WI38 (cell line): Measurements from ENCODE around the gene FGFR3.

Experiments used
- H3K4me3 ChIP-seq: 2 replicates; pipeline ENCODE4 v1.5.1; 2011; ENCODE audit warnings: low read depth, mild to moderate bottlenecking, control low read depth, low read length
- TF ChIP-seq, protein P1 (sequence below): IDR thresholded peaks from 2 replicates; pipeline ENCODE4 v1.5.1; 2012; ENCODE audit warnings: low read depth, mild to moderate bottlenecking, control low read depth, low read length

FGFR3 gene

DNA sequence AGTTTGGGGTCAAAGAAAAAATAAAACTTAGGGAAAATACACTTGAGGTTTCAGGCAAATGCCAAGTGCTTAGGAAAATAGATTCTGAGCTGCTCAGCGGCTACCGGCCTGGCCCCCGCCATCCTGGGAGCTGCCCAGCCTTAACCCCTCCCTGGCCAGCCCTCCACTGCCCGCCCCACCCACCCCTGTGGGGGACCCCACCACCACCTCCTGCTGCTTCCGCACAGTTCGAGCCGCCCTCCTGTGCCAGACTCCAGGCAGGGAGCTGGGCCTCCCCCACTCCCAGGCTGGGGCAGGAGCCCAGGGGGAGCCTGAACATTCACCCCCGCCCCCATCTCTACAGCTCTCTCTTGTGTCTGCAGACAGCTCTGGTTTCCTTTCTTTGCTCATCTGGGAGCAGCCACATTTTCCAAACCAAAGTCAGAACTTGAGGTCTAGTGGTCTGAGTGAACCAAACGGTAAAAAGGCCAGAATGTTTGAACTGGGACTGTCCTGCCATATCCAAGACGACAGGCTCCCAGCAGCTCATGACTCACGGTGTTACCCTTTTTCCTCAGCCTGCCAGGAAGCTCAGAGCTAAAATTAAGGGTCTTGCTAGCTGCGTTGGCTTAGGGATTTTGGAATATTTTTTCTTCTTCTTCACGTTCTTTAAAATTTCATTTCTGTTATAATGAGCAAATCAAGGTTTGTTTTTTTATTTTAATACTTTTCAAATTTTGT lies 4.7 kb upstream of the FGFR3 start:
- no peak overlapping the region for H3K4me3 ChIP-seq
- TF ChIP-seq, protein P1, sequence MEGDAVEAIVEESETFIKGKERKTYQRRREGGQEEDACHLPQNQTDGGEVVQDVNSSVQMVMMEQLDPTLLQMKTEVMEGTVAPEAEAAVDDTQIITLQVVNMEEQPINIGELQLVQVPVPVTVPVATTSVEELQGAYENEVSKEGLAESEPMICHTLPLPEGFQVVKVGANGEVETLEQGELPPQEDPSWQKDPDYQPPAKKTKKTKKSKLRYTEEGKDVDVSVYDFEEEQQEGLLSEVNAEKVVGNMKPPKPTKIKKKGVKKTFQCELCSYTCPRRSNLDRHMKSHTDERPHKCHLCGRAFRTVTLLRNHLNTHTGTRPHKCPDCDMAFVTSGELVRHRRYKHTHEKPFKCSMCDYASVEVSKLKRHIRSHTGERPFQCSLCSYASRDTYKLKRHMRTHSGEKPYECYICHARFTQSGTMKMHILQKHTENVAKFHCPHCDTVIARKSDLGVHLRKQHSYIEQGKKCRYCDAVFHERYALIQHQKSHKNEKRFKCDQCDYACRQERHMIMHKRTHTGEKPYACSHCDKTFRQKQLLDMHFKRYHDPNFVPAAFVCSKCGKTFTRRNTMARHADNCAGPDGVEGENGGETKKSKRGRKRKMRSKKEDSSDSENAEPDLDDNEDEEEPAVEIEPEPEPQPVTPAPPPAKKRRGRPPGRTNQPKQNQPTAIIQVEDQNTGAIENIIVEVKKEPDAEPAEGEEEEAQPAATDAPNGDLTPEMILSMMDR, result no peak

DNA sequence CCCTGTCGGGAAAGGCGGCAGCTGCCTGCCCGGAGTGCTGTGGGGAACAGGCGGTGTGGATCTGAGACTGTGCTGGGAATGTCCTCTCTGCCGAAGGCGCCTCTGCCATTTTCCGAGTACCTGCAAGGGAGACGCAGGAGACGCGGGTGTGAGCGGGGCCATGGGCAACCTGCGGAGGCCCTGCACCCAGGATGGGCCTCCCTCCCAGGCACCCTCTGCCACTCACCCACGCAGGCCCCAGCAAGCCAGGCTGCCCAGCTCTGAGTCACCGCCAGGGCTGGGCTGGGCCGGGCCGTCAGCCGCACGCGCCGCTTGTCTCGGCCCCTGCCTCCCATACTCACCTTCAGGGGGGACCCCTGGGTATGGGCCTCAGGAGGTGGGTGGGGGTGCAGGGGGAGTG lies 3.5 kb upstream of the FGFR3 start:
- TF ChIP-seq, protein P1, result no peak
- H3K4me3 ChIP-seq, result no peak overlapping the region

DNA sequence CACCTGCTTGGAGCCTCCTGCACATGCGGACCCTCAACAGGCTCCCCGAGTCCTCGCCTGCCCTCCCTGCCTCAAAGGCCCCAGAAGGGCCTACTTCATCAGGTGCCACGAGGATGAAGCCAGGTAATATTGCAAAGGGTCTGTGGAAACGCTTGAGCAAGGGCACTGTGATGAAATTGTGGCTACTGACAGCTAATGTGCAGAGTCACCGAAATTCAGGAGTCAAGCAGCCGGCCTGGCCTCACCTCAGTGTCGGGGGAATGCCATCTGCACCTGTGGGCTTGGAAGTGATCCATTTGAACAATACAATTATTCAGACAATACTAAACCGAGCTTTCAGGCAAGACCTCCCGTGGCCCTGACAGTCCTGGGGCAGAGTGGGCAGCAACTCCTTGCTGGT lies 3.1 kb upstream of the FGFR3 start:
- TF ChIP-seq, protein P1, result no peak
- H3K4me3 ChIP-seq, result no peak overlapping the region

DNA sequence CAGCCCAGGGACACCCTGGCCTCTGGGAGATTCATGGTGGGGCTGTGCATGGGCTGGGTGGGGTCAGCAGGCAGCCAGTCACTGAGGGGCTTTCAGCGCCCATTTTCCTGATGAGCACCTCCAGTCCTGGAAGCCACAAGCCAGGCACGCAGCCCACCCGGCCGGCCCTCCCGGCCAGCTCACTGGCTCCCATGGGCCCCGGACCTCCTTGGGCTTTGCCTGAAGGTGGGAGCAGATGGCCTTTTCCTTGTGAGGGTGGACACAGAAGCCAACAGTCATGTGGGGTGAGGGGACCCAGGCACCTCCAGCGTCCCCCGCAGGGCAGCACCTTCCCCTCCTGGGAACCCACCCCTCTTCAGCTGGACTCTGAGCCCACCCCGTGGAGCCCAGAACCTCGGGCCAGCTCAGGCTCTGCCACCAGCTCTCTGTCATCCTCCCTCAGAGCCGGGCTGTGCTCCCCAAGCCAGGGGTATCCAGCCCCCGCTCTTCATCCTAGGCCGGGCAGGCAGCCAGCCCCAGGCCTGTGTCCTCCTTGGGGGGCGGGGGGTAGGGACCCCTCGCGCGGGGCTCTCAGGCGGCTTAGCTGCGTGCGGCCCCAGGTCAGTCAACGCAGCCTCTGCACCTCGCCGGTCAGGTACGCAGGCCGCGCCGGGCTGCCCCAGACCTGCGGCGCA lies 798 bp upstream of the FGFR3 start:
- TF ChIP-seq, protein P1, result no peak
- H3K4me3 ChIP-seq, result no peak overlapping the region

DNA sequence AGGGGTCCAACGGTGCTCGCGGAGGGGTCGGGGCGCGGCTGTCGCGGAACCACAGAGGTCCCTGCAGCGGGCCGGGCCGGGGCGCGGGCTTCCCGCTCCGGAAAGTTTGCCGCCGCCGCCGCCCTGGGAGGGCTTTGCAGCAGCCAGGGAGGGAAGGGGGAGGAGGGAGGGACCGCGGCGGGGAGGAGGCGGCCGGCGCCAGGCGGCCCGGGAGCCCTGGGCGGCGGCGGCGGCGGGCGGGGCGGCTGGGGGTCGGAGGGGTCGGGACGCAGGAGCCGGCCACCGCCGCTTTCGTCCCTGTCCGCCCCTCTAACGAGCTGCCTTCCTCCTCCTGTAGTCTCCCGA lies 375 bp downstream of the FGFR3 start:
- peak overlapping the region; percentile 38 for H3K4me3 ChIP-seq

DNA sequence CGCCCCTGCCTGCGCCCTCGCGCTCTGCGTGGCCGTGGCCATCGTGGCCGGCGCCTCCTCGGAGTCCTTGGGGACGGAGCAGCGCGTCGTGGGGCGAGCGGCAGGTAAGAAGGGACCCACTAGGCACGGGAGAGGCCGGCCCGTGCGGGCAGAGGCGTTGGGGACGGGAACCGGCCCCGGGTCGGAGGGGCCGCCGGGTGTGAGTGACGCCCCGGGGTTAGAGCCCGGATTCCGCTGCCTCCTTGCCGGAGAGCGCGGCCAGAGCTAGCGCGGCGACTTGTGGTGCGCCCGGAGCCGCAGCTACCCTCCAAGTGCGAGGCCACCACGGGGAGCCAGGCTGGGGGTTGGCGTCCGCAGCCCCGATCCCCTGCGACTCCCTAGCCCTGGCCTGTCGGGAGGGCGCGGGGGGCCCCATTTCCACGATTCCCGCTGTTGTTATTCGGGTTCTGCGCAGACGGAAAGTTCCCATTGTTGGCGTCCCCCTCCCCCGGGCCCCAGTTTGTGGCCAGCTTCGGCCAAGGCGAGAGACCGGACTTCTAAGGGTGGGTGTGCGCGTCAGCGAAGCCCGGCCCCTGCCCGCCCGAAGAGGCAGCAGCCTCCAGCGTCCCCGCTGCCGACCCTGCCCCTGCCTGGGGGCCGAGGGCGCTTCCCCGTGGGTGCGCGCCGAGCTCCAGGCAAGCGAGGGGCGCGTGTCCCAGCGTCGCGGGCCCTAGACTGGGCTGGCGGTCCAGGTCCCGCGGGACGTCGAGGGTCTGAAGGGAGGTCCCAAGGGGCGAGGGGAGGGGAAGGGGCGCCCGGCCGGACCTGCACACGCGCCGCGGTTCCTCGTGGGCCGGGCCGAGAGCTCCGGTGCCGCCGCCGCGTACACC lies 1.1 kb downstream of the FGFR3 start:
- peak overlapping the region; percentile 40 for H3K4me3 ChIP-seq
- TF ChIP-seq, protein P1, result no peak

More for the DNA sequence above, 375 bp downstream of the FGFR3 start:
- TF ChIP-seq, protein P1, result no peak
